Stomach smooth muscle (tissue), 2 donors: ENCODE data around the gene SNAP91.
"Not testable (repeated sequence)": the region's sequence is repeated elsewhere in the genome, so short reads cannot be mapped to it uniquely, and the experiment has no call there.

Experiments
- H3K27ac ChIP-seq: one replicate; pipeline ENCODE4 v1.7.0; 2013; ENCODE audit warnings: mild to moderate bottlenecking, low read length, inconsistent platforms
- H3K27me3 ChIP-seq, 2 donors: one replicate each; pipeline ENCODE4 v1.7.0; 2013; ENCODE audit warnings: low read length in 2 of 2; ENCODE audit not compliant: insufficient read depth in 2 of 2, control insufficient read depth in 1 of 2
- H3K36me3 ChIP-seq, 2 donors: one replicate each; pipeline ENCODE4 v1.7.0; 2013; ENCODE audit warnings: low read length in 2 of 2; ENCODE audit not compliant: control insufficient read depth in 2 of 2, insufficient read depth in 2 of 2
- H3K4me1 ChIP-seq: one replicate; pipeline ENCODE4 v1.7.0; 2013; ENCODE audit warnings: low read length; ENCODE audit not compliant: control insufficient read depth, insufficient read depth
- H3K4me3 ChIP-seq, 2 donors: one replicate each; pipeline ENCODE4 v1.7.0; 2013; ENCODE audit warnings: low read length in 2 of 2
- H3K9ac ChIP-seq, 2 donors: one replicate each; pipeline ENCODE4 v1.7.0; 2013; ENCODE audit warnings: low read length in 2 of 2, mild to moderate bottlenecking in 1 of 2
- H3K9me3 ChIP-seq, 2 donors: one replicate each; pipeline ENCODE4 v1.7.0; 2013; ENCODE audit warnings: low read length in 2 of 2; ENCODE audit not compliant: control insufficient read depth in 2 of 2
- donor health status: healthy.
- donor health status: Pancreatic carcinoma.

The SNAP91 gene

DNA sequence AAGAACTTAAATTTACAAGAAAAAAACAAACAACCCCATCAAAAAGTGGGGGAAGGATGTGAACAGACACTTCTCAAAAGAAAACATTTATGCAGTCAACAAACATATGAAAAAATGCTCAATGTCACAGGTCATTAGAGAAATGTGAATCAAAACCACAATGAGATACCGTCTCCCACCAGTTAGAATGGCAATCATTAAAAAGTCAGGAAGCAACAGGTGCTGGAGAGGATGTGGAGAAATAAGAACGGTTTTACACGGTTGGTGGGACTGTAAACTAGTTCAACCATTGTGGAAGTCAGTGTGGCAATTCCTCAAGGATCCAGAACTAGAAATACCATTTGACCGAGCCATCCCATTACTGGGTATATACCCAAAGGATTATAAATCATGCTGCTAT is 157.2 kb downstream of the SNAP91 start:
- H3K9me3 ChIP-seq, H3K27ac ChIP-seq, H3K4me3 ChIP-seq: not testable (repeated sequence)

GRCh38 chr6:83550482-83550881 is 158.4 kb downstream of the SNAP91 start:
- not testable (repeated sequence) for H3K36me3 ChIP-seq, H3K4me1 ChIP-seq, H3K9ac ChIP-seq, H3K4me3 ChIP-seq, H3K9me3 ChIP-seq, H3K27ac ChIP-seq, H3K27me3 ChIP-seq

More for the DNA sequence above, 157.2 kb downstream of the SNAP91 start:
- not testable (repeated sequence) for H3K9ac ChIP-seq, H3K4me1 ChIP-seq, H3K27me3 ChIP-seq, H3K36me3 ChIP-seq

- Histone ChIP-seq H3K9ac (no peak overlapping the region), H3K4me3 (no peak overlapping the region), H3K36me3 (no peaks in the 10 kb centered on the region)
These were observed 162.3 kb downstream of the SNAP91 start for GRCh38 chr6:83546636-83547035.

GRCh38 chr6:83539678-83540077 is 169.2 kb downstream of the SNAP91 start:
- no peaks in the 10 kb centered on the region for H3K27me3 ChIP-seq

More at GRCh38 chr6:83546636-83547035, 162.3 kb downstream of the SNAP91 start:
- no peaks in the 10 kb centered on the region for H3K27me3 ChIP-seq
- H3K4me1 ChIP-seq: no peaks in the 10 kb centered on the region
- H3K27ac ChIP-seq: no peak overlapping the region
- H3K9me3 ChIP-seq: no peaks in the 10 kb centered on the region

GRCh38 chr6:83536647-83537589 is 172.0 kb downstream of the SNAP91 start:
- H3K27ac ChIP-seq: no peak overlapping the region
- H3K4me1 ChIP-seq: no peaks in the 10 kb centered on the region
- H3K9me3 ChIP-seq: no peaks in the 10 kb centered on the region
- H3K36me3 ChIP-seq: no peaks in the 10 kb centered on the region
- H3K27me3 ChIP-seq: no peaks in the 10 kb centered on the region
- H3K4me3 ChIP-seq: no peak overlapping the region
- no peak overlapping the region for H3K9ac ChIP-seq

More at GRCh38 chr6:83539678-83540077, 169.2 kb downstream of the SNAP91 start:
- no peaks in the 10 kb centered on the region for H3K4me1 ChIP-seq
- no peaks in the 10 kb centered on the region for H3K9me3 ChIP-seq
- H3K27ac ChIP-seq: no peak overlapping the region
- H3K9ac ChIP-seq: no peak overlapping the region
- no peaks in the 10 kb centered on the region for H3K36me3 ChIP-seq
- no peak overlapping the region for H3K4me3 ChIP-seq

DNA sequence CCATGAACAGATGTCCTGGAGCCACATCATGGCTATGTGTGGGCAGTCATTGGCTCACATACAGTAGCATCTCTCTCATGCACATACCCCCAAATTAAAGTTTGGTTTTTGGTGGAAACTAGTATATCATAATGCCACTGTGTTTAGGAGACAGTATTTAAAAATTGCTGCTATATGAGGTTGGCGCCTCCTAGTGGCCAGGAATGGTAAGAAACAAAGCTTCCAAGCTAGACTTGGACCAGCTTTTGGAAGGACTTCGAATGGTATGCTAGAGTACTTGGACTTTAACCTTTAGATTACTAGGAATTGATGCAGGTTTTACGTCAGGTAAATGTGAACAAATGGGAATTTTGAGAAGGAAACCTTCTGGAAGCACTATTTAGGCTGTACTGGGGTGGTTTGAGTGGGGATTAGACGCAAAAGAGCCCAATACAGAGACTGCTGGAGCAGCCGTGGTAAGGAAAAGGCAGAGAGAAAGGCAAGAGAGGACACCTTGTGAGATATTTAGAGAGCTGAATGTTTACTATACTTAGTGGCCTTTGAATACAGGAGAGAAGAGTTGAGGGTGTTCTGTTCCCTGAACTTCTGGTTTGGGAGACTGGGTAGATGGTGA is 172.8 kb downstream of the SNAP91 start:
- Histone ChIP-seq H3K27me3 (no peaks in the 10 kb centered on the region), H3K27ac (no peak overlapping the region), H3K36me3 (no peaks in the 10 kb centered on the region), H3K4me3 (no peak overlapping the region), H3K9me3 (no peaks in the 10 kb centered on the region), H3K4me1 (no peaks in the 10 kb centered on the region), H3K9ac (no peak overlapping the region)

DNA sequence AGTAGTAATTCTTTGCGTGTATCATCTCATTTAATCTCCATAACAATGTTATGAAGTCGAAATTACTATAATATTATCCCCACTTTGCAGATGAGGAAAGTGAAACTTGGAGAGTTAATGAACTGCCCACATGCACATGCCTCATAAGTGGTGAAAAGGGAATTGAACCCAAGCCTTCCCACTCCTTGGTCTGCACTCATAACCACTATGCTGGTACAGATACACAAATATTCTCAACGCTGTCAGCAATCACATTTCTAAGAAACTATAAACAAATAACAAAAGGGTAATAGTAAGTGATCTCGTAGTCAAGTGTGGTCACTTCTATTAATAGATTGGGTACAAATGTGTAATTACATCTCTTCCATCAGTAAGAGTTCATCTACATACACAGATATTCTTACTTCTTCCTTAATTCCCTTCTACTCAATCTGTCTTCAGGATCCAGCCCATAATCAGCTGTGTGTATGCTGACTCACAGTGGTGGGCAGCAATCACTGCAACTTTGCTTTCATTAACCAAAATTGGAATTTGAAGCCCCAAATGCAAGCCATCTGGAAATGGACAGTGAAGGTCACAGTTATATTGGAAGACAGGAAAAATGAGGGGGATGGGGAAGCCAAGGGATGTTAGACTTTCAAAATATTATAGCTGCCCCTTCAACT is 190.0 kb downstream of the SNAP91 start:
- no peaks in the 10 kb centered on the region for H3K4me1 ChIP-seq
- H3K36me3 ChIP-seq: no peaks in the 10 kb centered on the region
- H3K9ac ChIP-seq: no peak overlapping the region
- H3K9me3 ChIP-seq: no peaks in the 10 kb centered on the region
- no peak overlapping the region for H3K4me3 ChIP-seq
- H3K27ac ChIP-seq: no peak overlapping the region
- peaks cover 0 to 2% of the 10 kb centered on the region in 2 donors for H3K27me3 ChIP-seq

DNA sequence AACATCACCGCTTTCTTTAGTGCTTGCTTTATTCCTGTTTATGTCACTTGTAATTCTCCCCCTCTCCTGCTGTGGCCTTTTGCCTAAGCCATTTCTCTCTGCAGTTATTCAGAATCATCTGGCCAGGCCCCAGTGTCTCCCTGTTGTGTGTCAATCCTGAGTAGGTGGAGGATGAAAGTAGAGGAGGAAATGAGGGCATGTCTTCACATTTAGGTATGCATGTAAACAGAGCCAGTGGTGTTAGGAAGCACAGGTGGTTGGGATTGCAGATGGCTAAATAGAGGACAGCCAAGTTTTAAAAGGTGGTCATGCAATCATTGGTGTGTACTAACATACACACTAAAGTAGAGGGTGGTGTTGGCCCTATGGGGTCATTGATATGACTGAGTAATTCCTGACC is 191.4 kb downstream of the SNAP91 start:
- Histone ChIP-seq H3K36me3 (no peaks in the 10 kb centered on the region), H3K27me3 (no peaks in the 10 kb centered on the region), H3K4me3 (no peak overlapping the region), H3K4me1 (no peaks in the 10 kb centered on the region), H3K9ac (no peak overlapping the region), H3K27ac (no peak overlapping the region), H3K9me3 (no peaks in the 10 kb centered on the region)

- no peak overlapping the region for H3K27ac ChIP-seq
- no peaks in the 10 kb centered on the region for H3K9me3 ChIP-seq
- H3K4me3 ChIP-seq: no peak overlapping the region
- no peaks in the 10 kb centered on the region for H3K36me3 ChIP-seq
- H3K4me1 ChIP-seq: no peaks in the 10 kb centered on the region
- no peak overlapping the region for H3K9ac ChIP-seq
- no peaks in the 10 kb centered on the region for H3K27me3 ChIP-seq
These were observed 193.9 kb downstream of the SNAP91 start for GRCh38 chr6:83514866-83515466.

DNA sequence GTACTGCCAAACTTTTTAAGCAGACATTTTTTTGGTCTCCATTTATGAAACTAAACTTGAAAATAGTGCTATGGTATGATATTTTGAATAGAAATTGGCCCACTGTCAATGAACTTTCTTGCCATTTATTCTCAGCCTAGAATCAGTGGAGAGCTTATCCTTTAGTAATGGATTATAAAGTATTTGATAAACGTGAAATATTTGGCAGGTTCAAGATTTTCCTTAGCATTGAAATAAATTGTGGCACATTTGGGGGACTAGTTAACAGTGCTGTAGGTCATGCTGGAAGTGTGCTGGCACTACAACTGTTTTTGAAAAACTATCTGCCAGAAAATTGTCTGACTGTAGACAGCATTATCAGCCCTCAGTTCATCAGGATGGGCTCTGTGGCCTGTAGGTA is 194.4 kb downstream of the SNAP91 start:
- Histone ChIP-seq H3K9me3 (no peaks in the 10 kb centered on the region), H3K4me1 (no peaks in the 10 kb centered on the region), H3K27ac (no peak overlapping the region), H3K36me3 (no peaks in the 10 kb centered on the region), H3K27me3 (no peaks in the 10 kb centered on the region), H3K4me3 (no peak overlapping the region), H3K9ac (no peak overlapping the region)
